A549 (cell line): ENCODE data around the gene OTOS. TPM values are rescaled to one million over a fixed set of nuclear protein-coding genes. Genes with fewer than 3 reads are reported as not detected.

Experiments used
- ATAC-seq, 2 experiments: fragments of 200-7000 bp in 1 of 2; fragments of >200 bp in 1 of 2; cut with Nextera tagmentation in 1 of 2; cut with Tn5 transposase in 1 of 2; 3 replicates each; pipeline versions ENCODE4 v1.8.0 to v1.9.1; 2018 to 2020; ENCODE audit warnings: mild to moderate bottlenecking in 1 of 2, moderate library complexity in 1 of 2
- CTCF ChIA-PET: fragments of 300-600 bp; sonication (Branson Sonifier 250); formaldehyde crosslinking; extraction: SDS; loops from one replicate; lab custom pipeline; 2021; ENCODE audit warnings: antibody characterized with exemption, inconsistent platforms; lab: Yijun Ruan, JAX
- POLR2A ChIA-PET: fragments of 350-600 bp; formaldehyde crosslinking; extraction: SDS; loops from one replicate; lab custom pipeline; 2021; ENCODE audit warnings: antibody characterized with exemption, inconsistent platforms; lab: Yijun Ruan, JAX
- DNase-seq, 2 experiments: peaks; one replicate each; pipeline versions ENCODE4 v3.0.0 to v3.0.0-alpha.2; 2011 to 2016; ENCODE audit warnings: low read depth in 1 of 2, low spot score in 1 of 2
- FAIRE-seq: peaks from 2 replicates; lab custom pipeline; 2011; peaks lifted over from hg19 to GRCh38; lab: Jason Lieb, UNC
- H3K27ac ChIP-seq, 2 experiments: fragments of >200 bp; sonication (Bioruptor Twin); formaldehyde crosslinking; 3 replicates each; pipeline ENCODE4 v1.5.1; 2016 to 2017
- H3K4me1 ChIP-seq: fragments of >200 bp; sonication (Bioruptor Twin); formaldehyde crosslinking; 3 replicates; pipeline ENCODE4 v1.6.1; 2016
- H3K4me2 ChIP-seq: fragments of >200 bp; sonication (Bioruptor Twin); formaldehyde crosslinking; 3 replicates; pipeline ENCODE4 v1.6.1; 2016
- H3K4me3 ChIP-seq: fragments of >200 bp; sonication (Bioruptor Twin); formaldehyde crosslinking; 3 replicates; pipeline ENCODE4 v1.5.1; 2016
- H3K9me3 ChIP-seq: fragments of >200 bp; sonication (Bioruptor Twin); formaldehyde crosslinking; 3 replicates; pipeline ENCODE4 v1.6.1; 2016
- BCL3 ChIP-seq: fragments of >200 bp; sonication (Bioruptor Twin); formaldehyde crosslinking; IDR thresholded peaks from 3 replicates; pipeline ENCODE4 v1.6.1; 2016
- CHD2 ChIP-seq: fragments of 150-350 bp; IDR thresholded peaks from 2 replicates; pipeline ENCODE4 v1.6.1; 2014; ENCODE audit warnings: low read length; ENCODE audit not compliant: partially characterized antibody
- CHD4 ChIP-seq: fragments of 200-600 bp; sonication (generic); IDR thresholded peaks from 2 replicates; pipeline ENCODE4 v1.6.1; 2016; ENCODE audit warnings: antibody characterized with exemption, mild to moderate bottlenecking, borderline replicate concordance
- EHF ChIP-seq: fragments of 250-450 bp; sonication (Bioruptor Pico); IDR thresholded peaks from 2 replicates; pipeline ENCODE4 v1.5.0; 2020; ENCODE audit warnings: mild to moderate bottlenecking
- EP300 ChIP-seq, 2 experiments: fragments of >200 bp; sonication (Bioruptor Twin); formaldehyde crosslinking; IDR thresholded peaks; 2 replicates in 1 of 2; 3 replicates in 1 of 2; pipeline ENCODE4 v1.6.1; 2016 to 2017
- FOSB ChIP-seq: fragments of 250-450 bp; sonication (Bioruptor Pico); IDR thresholded peaks from 2 replicates; pipeline ENCODE4 v1.5.0; 2020; ENCODE audit warnings: mild to moderate bottlenecking, moderate library complexity
- GATA3 ChIP-seq: IDR thresholded peaks from 2 replicates; pipeline ENCODE4 v1.6.1; 2012; ENCODE audit warnings: borderline replicate concordance
- HDAC2 ChIP-seq: fragments of 200-600 bp; sonication (generic); IDR thresholded peaks from 2 replicates; pipeline ENCODE4 v1.6.1; 2016
- HOXB13 ChIP-seq: fragments of 250-450 bp; sonication (Bioruptor Pico); IDR thresholded peaks from 2 replicates; pipeline ENCODE4 v1.5.0; 2020; ENCODE audit warnings: low read depth, mild to moderate bottlenecking, moderate library complexity
- HOXB5 ChIP-seq: fragments of 250-450 bp; sonication (Bioruptor Pico); IDR thresholded peaks from 2 replicates; pipeline ENCODE4 v1.5.0; 2020; ENCODE audit warnings: mild to moderate bottlenecking, moderate library complexity
- JUN ChIP-seq, 2 experiments: fragments of >200 bp; sonication (Bioruptor Twin); formaldehyde crosslinking; IDR thresholded peaks; 2 replicates in 1 of 2; 3 replicates in 1 of 2; pipeline ENCODE4 v1.6.1; 2016 to 2017
- JUNB ChIP-seq: fragments of >200 bp; sonication (Bioruptor Twin); formaldehyde crosslinking; IDR thresholded peaks from 2 replicates; pipeline ENCODE4 v1.6.1; 2016
- KDM5A ChIP-seq: fragments of 200-600 bp; sonication (generic); IDR thresholded peaks from 2 replicates; pipeline ENCODE4 v1.6.1; 2016; ENCODE audit warnings: antibody characterized with exemption, mild to moderate bottlenecking
- MYC ChIP-seq: IDR thresholded peaks from 2 replicates; pipeline ENCODE4 v1.6.1; 2012; ENCODE audit warnings: mild to moderate bottlenecking, inconsistent platforms, low read length, improper control_type of control experiment, borderline replicate concordance
- PBX3 ChIP-seq: IDR thresholded peaks from 2 replicates; pipeline ENCODE4 v1.6.1; 2012
- RARB ChIP-seq: fragments of 250-450 bp; sonication (Bioruptor Pico); IDR thresholded peaks from 2 replicates; pipeline ENCODE4 v1.8.0; 2021; ENCODE audit warnings: mild to moderate bottlenecking, moderate library complexity
- RNF2 ChIP-seq: fragments of 200-600 bp; sonication (generic); IDR thresholded peaks from 2 replicates; pipeline ENCODE4 v1.6.1; 2016; ENCODE audit warnings: low read depth, mild to moderate bottlenecking, antibody characterized with exemption, moderate library complexity, borderline replicate concordance
- TFCP2L1 ChIP-seq: fragments of 250-450 bp; sonication (Bioruptor Pico); IDR thresholded peaks from 2 replicates; pipeline ENCODE4 v1.5.0; 2021; ENCODE audit warnings: mild to moderate bottlenecking
- WGBS: methylation state at CpG from one replicate; pipeline ENCODE4 v1.1.6; 2017; ENCODE audit errors: missing lambda C conversion rate; 5-methylcytosine and 5-hydroxymethylcytosine counted together
- polyA plus RNA-seq, 4 experiments: library from polyadenylated mRNA; depleted of rRNA in 3 of 4; stranded (reverse); fragments of >200 nt; fragmentation: RNase III in 1 of 4; extraction: RNeasy Plus Mini Kit Qiagen cat#74134 plus additional on column Dnase treatment in 1 of 4; gene quantifications; 2 replicates in 3 of 4; 3 replicates in 1 of 4; pipeline ENCODE4 v1.2.3, GENCODE V29; 2011 to 2017
- TF ChIP-seq, protein P1 (sequence below): fragments of 250-450 bp; sonication (Bioruptor Pico); IDR thresholded peaks from 2 replicates; pipeline ENCODE4 v1.5.0; 2020; ENCODE audit warnings: low read depth, mild to moderate bottlenecking, moderate library complexity
- TF ChIP-seq, protein P2 (sequence below): fragments of 200-600 bp; sonication (generic); IDR thresholded peaks from 2 replicates; pipeline ENCODE4 v1.6.1; 2016; ENCODE audit warnings: antibody characterized with exemption, mild to moderate bottlenecking, moderate library complexity

OTOS gene
- polyA plus RNA-seq, 2 of the 4 experiments (the other 2 are of a cell fraction) = not detected

GRCh38 chr2:240169486-240170353, 29.3 kb upstream of the OTOS start:
- FAIRE-seq (no peak), ATAC-seq (no peak), DNase-seq (no peak)
- Histone ChIP-seq H3K9me3 (no peaks in the 10 kb centered on the region), H3K4me3 (no peak overlapping the region), H3K27ac (no peak overlapping the region), H3K4me1 (no peaks in the 10 kb centered on the region), H3K4me2 (no peak overlapping the region)
- CTCF ChIA-PET = interaction anchor here (0.6 to 1.2 kb wide), 4 partner anchors 16 to 94 kb away, joined by 3 to 5 read pairs (median 3); no protein-coding TSS in a partner anchor
- 58% methylated on average over 10 of the region's 15 CpGs for WGBS
- TF ChIP-seq CHD4 (no peak), JUN (IDR thresholded peaks at IDR 0.05) (no peak), RNF2 (no peak)
- TF ChIP-seq, protein P1, sequence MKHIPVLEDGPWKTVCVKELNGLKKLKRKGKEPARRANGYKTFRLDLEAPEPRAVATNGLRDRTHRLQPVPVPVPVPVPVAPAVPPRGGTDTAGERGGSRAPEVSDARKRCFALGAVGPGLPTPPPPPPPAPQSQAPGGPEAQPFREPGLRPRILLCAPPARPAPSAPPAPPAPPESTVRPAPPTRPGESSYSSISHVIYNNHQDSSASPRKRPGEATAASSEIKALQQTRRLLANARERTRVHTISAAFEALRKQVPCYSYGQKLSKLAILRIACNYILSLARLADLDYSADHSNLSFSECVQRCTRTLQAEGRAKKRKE = no peak
- POLR2A ChIA-PET = interaction anchor here (0.6 kb wide), 1 partner anchor 1868 kb away, joined by 3 read pairs; no protein-coding TSS in a partner anchor

DNA sequence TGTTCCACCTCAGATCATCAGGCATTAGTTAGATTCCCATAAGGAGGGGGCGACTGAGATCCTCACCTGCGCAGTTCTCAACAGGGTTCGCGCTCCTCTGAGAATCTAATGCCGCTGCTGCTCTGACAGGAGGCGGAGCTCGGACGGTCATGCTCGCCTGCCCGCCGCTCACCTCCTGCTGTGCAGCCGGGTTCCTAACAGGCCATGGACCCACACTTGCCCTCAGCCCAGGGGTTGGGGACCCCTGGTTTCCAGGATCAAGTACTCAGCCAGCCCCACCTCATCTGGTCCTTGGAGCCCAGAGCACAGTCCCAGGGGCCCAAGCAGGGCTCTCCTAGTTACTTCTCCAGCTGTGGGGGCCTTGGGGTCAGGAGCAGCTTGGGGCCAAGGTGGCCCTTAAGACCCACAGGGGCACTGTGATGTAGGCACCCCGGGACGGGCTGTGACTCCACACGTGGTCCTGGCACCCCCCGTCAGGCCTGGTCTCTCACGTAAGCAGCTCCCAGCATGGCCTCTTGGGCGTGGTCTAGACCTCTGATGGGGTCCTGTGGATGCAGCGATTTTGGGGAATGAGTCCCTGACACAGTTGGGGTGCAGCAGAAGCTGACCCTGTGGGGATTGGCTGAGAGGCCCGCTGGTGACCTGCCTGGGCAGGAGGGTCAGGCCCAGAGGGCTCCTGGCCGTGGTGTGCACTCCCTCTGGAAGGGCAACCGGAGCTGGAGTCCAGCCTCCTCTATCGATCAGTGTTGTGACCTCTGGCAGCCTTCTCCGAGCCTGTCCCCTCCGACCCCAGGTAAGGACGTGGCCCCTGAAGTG, 28.3 kb upstream of the OTOS start:
- TF ChIP-seq, protein P1 = no peak
- TF ChIP-seq JUNB = no peak
- no peak for TF ChIP-seq HOXB13
- no peak for TF ChIP-seq RARB (CRISPR knock-in tag)
- no peak for TF ChIP-seq EP300 (IDR thresholded peaks at IDR 0.05)
- TF ChIP-seq, protein P2, sequence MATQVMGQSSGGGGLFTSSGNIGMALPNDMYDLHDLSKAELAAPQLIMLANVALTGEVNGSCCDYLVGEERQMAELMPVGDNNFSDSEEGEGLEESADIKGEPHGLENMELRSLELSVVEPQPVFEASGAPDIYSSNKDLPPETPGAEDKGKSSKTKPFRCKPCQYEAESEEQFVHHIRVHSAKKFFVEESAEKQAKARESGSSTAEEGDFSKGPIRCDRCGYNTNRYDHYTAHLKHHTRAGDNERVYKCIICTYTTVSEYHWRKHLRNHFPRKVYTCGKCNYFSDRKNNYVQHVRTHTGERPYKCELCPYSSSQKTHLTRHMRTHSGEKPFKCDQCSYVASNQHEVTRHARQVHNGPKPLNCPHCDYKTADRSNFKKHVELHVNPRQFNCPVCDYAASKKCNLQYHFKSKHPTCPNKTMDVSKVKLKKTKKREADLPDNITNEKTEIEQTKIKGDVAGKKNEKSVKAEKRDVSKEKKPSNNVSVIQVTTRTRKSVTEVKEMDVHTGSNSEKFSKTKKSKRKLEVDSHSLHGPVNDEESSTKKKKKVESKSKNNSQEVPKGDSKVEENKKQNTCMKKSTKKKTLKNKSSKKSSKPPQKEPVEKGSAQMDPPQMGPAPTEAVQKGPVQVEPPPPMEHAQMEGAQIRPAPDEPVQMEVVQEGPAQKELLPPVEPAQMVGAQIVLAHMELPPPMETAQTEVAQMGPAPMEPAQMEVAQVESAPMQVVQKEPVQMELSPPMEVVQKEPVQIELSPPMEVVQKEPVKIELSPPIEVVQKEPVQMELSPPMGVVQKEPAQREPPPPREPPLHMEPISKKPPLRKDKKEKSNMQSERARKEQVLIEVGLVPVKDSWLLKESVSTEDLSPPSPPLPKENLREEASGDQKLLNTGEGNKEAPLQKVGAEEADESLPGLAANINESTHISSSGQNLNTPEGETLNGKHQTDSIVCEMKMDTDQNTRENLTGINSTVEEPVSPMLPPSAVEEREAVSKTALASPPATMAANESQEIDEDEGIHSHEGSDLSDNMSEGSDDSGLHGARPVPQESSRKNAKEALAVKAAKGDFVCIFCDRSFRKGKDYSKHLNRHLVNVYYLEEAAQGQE = no peak
- no peak for TF ChIP-seq KDM5A
- no peak for TF ChIP-seq TFCP2L1
- no peak for TF ChIP-seq MYC
- TF ChIP-seq BCL3 = no peak
- no peak for TF ChIP-seq FOSB (CRISPR knock-in tag)
- TF ChIP-seq PBX3 = no peak
- TF ChIP-seq GATA3 = no peak
- no peak for TF ChIP-seq HOXB5
- no peak for TF ChIP-seq CHD2
- no peak for TF ChIP-seq EHF (CRISPR knock-in tag)
- TF ChIP-seq HDAC2 = no peak
- ChIA-PET CTCF (interaction anchor here (0.6 to 1.5 kb wide), 4 partner anchors 15 to 1331 kb away, joined by 3 to 5 read pairs (median 4); no protein-coding TSS in a partner anchor), POLR2A (interaction anchor here (0.6 kb wide), 1 partner anchor 1867 kb away, joined by 3 read pairs; no protein-coding TSS in a partner anchor)
- ATAC-seq (peak in 1 of 2 experiments; percentile 17; a peak in 1 of 6 replicates), FAIRE-seq (no peak), DNase-seq (no peak)
- 59% methylated on average over 15 of the region's 26 CpGs for WGBS
- H3K9me3 ChIP-seq = no peaks in the 10 kb centered on the region
- H3K4me2 ChIP-seq = no peak overlapping the region
- H3K4me3 ChIP-seq = no peak overlapping the region
- no peak overlapping the region for H3K27ac ChIP-seq
- H3K4me1 ChIP-seq = no peaks in the 10 kb centered on the region
